ENCODE measurements around the gene SELENOM.

GRCh38 chr22:31103111-31103510 is 4.3 kb downstream of the SELENOM start:
- TF ChIP-seq CTCF (IDR thresholded peaks at IDR 0.05; ENCODE audit: low read length) (no peak), EZH2 (IDR thresholded peaks at IDR 0.05; ENCODE audit: borderline replicate concordance, low read length) (no peak)
